Spleen (tissue), 7 donors: ENCODE data around the gene KCNMB1.

Experiments used
- CTCF ChIP-seq, 11 experiments: fragments of 200-600 bp in 7 of 11; fragments of 450-650 bp in 4 of 11; sonication (generic) in 4 of 11; IDR thresholded peaks in 8 of 11; conservative IDR thresholded peaks in 3 of 11; 1 replicate in 7 of 11; 2 replicates in 4 of 11; pipeline versions ENCODE4 v1.4.0 to v1.8.0; 2016 to 2021; ENCODE audit warnings: antibody characterized with exemption in 11 of 11, inconsistent platforms in 4 of 11, mild to moderate bottlenecking in 1 of 11
- POLR2A ChIP-seq, 3 donors: fragments of 450-650 bp; IDR thresholded peaks; one replicate each; pipeline ENCODE4 v1.5.1; 2017; ENCODE audit warnings: antibody characterized with exemption in 3 of 3, mild to moderate bottlenecking in 1 of 3
- donor health status: DM: no; HTN: no; CAD: no; lungs with moderate emphysema.
- donor health status: DM: no; HTN: no; CAD: no.
- donor health status: DM: no; HTN: no; CAD: no.

GRCh38 chr5:170339780-170340167 lies 49.4 kb downstream of the KCNMB1 start:
- TF ChIP-seq POLR2A (IDR thresholded peaks at IDR 0.05) (no peak), CTCF (IDR thresholded peaks at IDR 0.05 in 8 of 11, conservative IDR thresholded peaks at IDR 0.05 in 3 of 11) (no peak)
